Measurements from ENCODE around the gene CCDC68.

Gene CCDC68

GRCh38 chr18:54961016-54961423 lies 1.8 kb upstream of the CCDC68 start:
- no peak for DNase-seq (ENCODE audit: low read depth)

DNA sequence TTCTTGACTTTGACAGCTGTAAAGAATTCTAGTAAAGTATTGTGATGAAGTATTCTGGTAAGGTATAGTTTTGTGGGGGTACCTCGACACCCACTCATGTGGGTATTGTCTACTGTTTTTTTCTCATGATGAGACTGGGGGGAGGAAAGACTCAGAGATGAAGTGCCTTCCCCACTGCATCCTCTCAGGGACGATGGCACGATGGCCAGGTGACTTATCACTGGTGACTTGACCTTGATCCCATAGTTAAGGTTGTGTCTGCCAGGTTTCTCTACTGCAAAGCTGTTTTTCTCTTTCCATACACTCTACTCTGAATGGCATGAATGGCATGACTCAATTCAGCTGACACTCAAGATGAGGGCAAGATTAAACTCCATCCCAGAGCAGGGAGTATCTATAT lies 936 bp upstream of the CCDC68 start:
- no peak for DNase-seq (ENCODE audit: low read depth)

DNA sequence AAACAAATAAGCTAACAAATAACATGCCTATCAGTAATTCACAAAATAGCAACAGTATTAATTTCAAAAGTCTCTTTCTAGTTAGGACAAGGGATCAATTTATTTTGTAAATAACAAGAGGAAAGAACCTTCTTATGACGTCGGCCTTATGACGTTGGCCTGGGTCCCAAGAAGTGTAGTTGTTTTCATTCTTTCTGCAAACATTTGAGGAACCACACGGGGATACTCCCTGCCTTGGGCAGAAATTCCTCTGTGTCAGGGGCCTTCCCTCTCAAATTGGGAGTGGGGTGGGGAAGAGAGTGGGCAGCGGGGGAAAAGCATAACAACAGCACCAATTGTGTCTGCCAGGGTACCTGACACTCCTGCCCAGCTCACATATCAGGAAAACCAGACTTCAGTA lies 1.3 kb downstream of the CCDC68 start:
- no peak for DNase-seq (ENCODE audit: low read depth)

DNA sequence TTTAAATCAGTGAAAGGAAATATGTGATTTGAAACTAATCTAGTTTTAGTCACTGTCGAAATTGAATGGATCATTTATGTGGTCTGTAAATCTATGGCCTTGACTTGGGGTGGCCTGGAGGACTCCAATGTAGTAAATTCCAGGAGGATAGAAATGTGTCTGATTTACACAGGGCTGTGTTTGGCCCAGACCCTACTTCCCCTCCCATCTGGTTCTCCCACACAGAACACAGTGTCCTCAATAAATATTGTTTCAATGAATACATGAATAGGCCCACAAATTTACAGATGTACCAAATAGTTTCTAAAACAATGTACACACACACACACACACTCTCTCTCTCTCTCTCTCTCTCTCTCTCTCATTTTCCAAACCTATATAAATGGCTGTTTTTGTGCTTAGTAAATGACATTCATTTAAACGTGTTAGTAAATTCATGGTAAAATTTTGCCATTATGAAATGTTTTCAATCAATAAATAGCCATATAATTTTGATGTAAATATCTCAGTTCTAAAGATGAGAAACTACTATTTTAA lies 1.9 kb downstream of the CCDC68 start:
- no peak for DNase-seq (ENCODE audit: low read depth)

DNA sequence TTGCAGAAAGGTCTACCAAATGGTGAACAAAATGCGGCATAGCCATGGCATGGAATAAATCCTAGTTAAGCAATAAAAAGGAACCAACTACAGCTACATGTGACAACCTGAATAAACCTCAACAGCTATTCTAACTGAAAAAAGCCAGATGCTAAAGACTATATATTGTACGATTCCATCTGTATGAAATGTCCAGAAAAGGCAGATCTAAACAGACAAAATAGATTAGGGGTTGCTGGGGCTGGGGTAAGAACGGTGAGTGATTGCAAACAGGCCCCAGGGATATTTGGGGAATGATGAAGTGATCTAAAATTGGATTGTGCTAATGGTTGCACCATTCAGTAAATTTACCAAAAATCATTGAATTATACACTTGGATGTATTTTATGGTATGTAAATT lies 2.8 kb downstream of the CCDC68 start:
- no peak for DNase-seq (ENCODE audit: low read depth)

- no peak for DNase-seq (ENCODE audit: low read depth)
Observed at GRCh38 chr18:54952026-54952425, 7.2 kb downstream of the CCDC68 start.

DNA sequence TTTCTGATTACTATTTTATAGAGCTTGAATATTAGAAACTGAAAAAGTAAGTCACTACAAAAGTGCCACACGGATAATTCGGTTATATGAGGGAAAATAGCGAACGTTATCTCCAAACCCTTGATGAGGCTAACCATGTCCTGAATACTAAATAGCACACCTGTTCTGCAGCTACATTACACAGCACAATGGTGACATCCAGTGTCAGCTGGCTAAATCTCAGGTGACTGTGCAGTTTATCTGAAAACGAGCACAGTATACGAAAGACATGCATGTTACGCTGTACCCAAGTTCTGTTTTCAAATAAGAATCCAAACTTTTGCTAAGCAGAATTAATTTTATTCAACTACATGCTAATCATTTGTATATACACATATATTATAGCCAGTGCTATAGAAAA lies 9.0 kb downstream of the CCDC68 start:
- DNase-seq (ENCODE audit: low read depth): no peak

GRCh38 chr18:54949588-54949987 lies 9.7 kb downstream of the CCDC68 start:
- no peak for DNase-seq (ENCODE audit: low read depth)

GRCh38 chr18:54948350-54948837 lies 10.9 kb downstream of the CCDC68 start:
- DNase-seq (ENCODE audit: low read depth): no peak

- DNase-seq (ENCODE audit: low read depth): no peak
Observed at GRCh38 chr18:54947091-54947490, 12.2 kb downstream of the CCDC68 start.

- no peak for DNase-seq (ENCODE audit: low read depth)
Observed at GRCh38 chr18:54946149-54946581, 13.1 kb downstream of the CCDC68 start.

- no peak for DNase-seq (ENCODE audit: low read depth)
Observed at GRCh38 chr18:54945576-54946125, 13.6 kb downstream of the CCDC68 start.

DNA sequence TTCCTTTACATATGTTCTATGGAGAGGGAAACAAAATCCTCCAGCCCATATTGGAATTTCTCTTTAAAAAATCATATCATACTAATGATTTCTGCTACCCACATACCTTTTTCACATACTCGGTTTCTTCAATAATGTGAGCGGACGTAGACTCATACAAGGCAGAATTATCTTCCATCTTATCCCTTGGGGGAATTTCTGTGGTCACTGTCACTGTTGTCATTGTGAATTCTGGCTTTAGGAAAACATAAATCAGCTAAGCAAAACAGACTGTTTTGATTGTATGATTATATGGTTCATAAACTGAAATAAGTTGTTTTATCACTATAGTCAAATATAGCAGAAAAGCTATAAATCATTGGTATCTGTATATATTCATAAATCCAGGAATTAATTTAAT lies 16.7 kb downstream of the CCDC68 start:
- no peak for DNase-seq (ENCODE audit: low read depth)

DNA sequence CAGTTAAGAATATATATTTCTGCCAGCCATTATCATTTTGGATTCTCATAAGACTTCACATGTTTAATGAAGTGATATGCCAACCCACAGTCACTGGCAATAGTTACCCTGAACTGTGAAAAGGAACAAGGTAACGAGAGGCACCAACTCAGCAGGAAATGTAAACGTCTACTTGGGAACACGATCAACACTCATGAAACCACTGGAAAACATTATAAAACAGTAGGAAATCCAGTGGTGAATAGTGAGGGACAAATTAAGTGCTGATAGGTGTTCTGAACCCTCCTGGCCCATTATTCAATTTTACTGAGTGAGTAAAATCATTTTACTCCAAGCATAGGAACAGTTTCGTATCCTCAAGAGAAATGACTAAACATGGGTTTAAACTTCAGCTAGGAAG lies 17.1 kb downstream of the CCDC68 start:
- no peak for DNase-seq (ENCODE audit: low read depth)

DNA sequence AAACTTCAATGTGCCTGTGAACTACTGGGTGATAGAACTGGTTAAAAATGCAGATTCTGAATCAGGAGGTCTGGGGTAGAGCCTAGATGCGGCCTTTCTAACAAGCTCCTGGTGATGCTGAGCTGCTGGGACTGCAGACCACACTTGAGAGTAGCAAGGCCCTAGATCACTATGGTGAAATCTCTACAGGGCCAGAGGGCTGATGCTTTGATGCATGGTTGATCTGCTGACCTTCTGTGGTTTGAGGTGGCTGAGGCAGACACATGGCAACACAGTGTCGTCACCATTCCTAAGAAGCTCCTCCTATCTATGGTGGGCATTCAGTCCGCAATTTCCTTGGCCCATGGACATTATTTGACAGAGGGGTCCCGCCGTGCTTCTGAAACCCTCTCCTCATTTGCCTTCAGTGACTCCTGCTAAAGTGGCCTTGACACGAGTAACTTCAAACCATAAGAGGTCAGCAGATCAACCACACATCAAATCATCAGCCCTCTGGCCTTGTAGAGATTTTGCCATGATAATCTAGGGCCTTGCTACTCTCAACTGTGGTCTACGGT lies 19.8 kb downstream of the CCDC68 start:
- no peak for DNase-seq (ENCODE audit: low read depth)

DNA sequence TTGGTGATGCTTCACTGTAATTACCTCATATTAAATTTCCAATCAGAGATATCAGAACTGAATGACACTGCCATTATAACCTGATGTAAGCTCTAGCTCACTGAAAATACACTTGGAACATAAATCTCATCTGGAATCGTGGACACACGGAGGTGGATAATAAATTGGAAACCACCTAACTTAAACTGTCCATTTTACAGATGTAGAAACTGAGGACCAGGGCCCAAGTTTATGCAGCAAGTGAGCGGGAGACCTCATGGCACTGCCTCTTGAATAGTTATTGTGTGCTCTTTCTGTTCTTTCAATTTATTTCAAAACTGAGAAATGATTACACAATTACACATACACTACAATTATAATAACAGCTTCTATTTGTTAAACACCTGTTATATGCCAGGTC lies 20.8 kb downstream of the CCDC68 start:
- DNase-seq (ENCODE audit: low read depth): no peak

DNA sequence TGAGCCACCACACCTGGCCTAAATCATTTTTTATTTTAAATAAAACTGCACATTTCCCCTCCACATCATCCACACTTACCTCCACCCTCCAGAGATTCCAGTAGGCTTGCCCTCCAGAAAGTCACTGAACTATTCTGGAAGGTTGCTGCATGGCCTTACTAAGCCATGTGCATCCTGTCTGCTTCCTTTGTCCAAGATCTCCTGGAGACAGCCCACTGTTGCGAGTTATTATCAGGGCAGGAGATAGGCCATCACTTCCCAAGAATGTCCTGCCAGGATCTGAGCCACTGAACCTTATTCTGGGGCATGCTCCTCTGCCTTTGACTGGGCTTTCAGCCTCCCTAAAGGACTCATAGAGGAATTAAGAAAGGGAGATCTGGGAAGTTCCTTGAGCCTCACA lies 26.8 kb downstream of the CCDC68 start:
- no peak for DNase-seq (ENCODE audit: low read depth)

GRCh38 chr18:54931152-54931551 lies 28.1 kb downstream of the CCDC68 start:
- no peak for DNase-seq (ENCODE audit: low read depth)

DNA sequence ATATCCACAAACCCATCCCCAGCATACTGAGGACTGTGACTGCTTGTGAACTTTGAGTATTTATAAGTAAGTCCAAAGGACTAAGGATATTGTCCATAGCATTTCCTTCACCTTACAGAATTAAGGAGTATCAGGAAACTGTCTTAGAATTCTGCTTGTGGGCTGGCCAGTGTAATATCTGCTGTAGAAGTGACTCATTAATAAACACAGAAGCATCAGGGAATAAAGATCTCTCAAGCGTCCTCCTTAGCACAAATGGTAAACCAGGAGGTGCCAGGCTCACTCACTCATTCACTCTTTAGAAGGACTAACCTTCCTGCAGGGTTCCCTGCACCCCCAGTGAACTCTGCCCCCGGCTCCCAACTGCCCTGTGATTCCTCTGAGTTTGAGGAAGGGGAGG lies 31.0 kb downstream of the CCDC68 start:
- no peak for DNase-seq (ENCODE audit: low read depth)

GRCh38 chr18:54926593-54927325 lies 32.5 kb downstream of the CCDC68 start:
- DNase-seq (ENCODE audit: low read depth): no peak

DNA sequence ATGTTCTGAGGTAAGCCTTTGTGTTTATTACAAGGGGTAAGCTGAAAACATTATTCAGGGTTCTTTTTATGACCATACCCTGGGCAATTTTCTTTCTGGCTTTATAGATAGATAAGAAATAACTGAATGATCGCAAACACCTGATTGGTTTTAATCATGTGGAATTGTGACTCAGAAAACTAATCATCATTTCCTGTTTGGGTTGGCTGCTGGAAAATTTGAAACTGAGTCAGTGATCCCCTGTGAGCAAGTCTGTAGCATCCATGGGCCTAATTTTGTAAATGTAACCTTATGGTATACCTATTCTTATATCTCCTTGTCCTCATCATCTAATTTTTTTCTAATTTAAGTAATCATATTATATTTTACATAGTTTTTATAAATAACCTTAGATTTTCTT lies 34.3 kb downstream of the CCDC68 start:
- no peak for DNase-seq (ENCODE audit: low read depth)

GRCh38 chr18:54923339-54923956 lies 35.8 kb downstream of the CCDC68 start:
- DNase-seq (ENCODE audit: low read depth): no peak

- DNase-seq (ENCODE audit: low read depth): no peak
Observed at GRCh38 chr18:54919412-54919811, 39.8 kb downstream of the CCDC68 start.
